ENCODE measurements around the gene GCH1. TPM values are rescaled to one million over a fixed set of nuclear protein-coding genes. Genes with fewer than 3 reads are reported as not detected.

GCH1 gene
- polyA plus RNA-seq, 3 donors, result 55.3 to 68.6 (median 63.3) TPM

- Histone ChIP-seq H3K9ac (ENCODE audit: insufficient read depth, low read length, poor library complexity, severe bottlenecking) (no peak overlapping the region), H4K20me1 (ENCODE audit: insufficient read depth, low read length) (no peaks in the 10 kb centered on the region), H3K36me3 (replicated peaks in 1 of 2; ENCODE audit: control insufficient read depth in 1 of 2, insufficient read depth in 2 of 2, low read length in 2 of 2) (no peaks in the 10 kb centered on the region), H3K9me3 (replicated peaks in 1 of 2; ENCODE audit: control insufficient read depth in 1 of 2, insufficient read depth in 1 of 2, low read length in 2 of 2) (no peaks in the 10 kb centered on the region), H3K4me1 (ENCODE audit: control insufficient read depth in 1 of 2, insufficient read depth in 2 of 2, low read length in 2 of 2) (no peaks in the 10 kb centered on the region), H3K4me2 (replicated peaks; ENCODE audit: extremely low read depth, low read length, poor library complexity, severe bottlenecking) (no peak overlapping the region), H3K4me3 (replicated peaks in 1 of 3; ENCODE audit: low read depth in 2 of 3, low read length in 3 of 3) (no peak overlapping the region), H3K27me3 (ENCODE audit: control insufficient read depth in 2 of 2, insufficient read depth in 2 of 2, low read length in 2 of 2) (no peaks in the 10 kb centered on the region), H3K79me2 (ENCODE audit: insufficient read depth, low read length) (no peaks in the 10 kb centered on the region), H3K27ac (ENCODE audit: low read depth in 1 of 2, low read length in 2 of 2) (no peak overlapping the region), H2AFZ (ENCODE audit: insufficient read depth, low read depth, low read length, poor library complexity, severe bottlenecking) (no peak overlapping the region)
- Mint-ChIP-seq H3K9me3 (no peaks in the 10 kb centered on the region), H3K36me3 (no peaks in the 10 kb centered on the region), H3K4me1 (no peaks in the 10 kb centered on the region), H3K27me3 (ENCODE audit: low read depth in 3 of 3) (peaks cover 0 to 3% (median 2%) of the 10 kb centered on the region in 3 donors), H3K27ac (no peak overlapping the region), H3K4me3 (no peak overlapping the region)
- TF ChIP-seq, protein P1, sequence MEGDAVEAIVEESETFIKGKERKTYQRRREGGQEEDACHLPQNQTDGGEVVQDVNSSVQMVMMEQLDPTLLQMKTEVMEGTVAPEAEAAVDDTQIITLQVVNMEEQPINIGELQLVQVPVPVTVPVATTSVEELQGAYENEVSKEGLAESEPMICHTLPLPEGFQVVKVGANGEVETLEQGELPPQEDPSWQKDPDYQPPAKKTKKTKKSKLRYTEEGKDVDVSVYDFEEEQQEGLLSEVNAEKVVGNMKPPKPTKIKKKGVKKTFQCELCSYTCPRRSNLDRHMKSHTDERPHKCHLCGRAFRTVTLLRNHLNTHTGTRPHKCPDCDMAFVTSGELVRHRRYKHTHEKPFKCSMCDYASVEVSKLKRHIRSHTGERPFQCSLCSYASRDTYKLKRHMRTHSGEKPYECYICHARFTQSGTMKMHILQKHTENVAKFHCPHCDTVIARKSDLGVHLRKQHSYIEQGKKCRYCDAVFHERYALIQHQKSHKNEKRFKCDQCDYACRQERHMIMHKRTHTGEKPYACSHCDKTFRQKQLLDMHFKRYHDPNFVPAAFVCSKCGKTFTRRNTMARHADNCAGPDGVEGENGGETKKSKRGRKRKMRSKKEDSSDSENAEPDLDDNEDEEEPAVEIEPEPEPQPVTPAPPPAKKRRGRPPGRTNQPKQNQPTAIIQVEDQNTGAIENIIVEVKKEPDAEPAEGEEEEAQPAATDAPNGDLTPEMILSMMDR (IDR thresholded peaks at IDR 0.05), result no peak
- DNase-seq, result no peak
- intact Hi-C loops (cut with micrococcal nuclease), result no loop called here
These were observed 16.7 kb upstream of the GCH1 start for GRCh38 chr14:54919330-54919729.

- no peaks in the 10 kb centered on the region for H3K4me1 Mint-ChIP-seq
- no peak overlapping the region for H3K27ac Mint-ChIP-seq
- no peak overlapping the region for H3K4me3 Mint-ChIP-seq
- H4K20me1 ChIP-seq (ENCODE audit: insufficient read depth, low read length), result no peaks in the 10 kb centered on the region
- no peak overlapping the region for H3K4me2 ChIP-seq (replicated peaks; ENCODE audit: extremely low read depth, low read length, poor library complexity, severe bottlenecking)
- H3K4me1 ChIP-seq (ENCODE audit: control insufficient read depth in 1 of 2, insufficient read depth in 2 of 2, low read length in 2 of 2), result no peaks in the 10 kb centered on the region
- H2AFZ ChIP-seq (ENCODE audit: insufficient read depth, low read depth, low read length, poor library complexity, severe bottlenecking), result no peak overlapping the region
- H3K79me2 ChIP-seq (ENCODE audit: insufficient read depth, low read length), result no peaks in the 10 kb centered on the region
- intact Hi-C loops (cut with micrococcal nuclease), result no loop called here
- TF ChIP-seq, protein P1 (IDR thresholded peaks at IDR 0.05), result no peak
- H3K9me3 Mint-ChIP-seq, result no peaks in the 10 kb centered on the region
- H3K27ac ChIP-seq (ENCODE audit: low read depth in 1 of 2, low read length in 2 of 2), result no peak overlapping the region
- H3K9me3 ChIP-seq (replicated peaks in 1 of 2; ENCODE audit: control insufficient read depth in 1 of 2, insufficient read depth in 1 of 2, low read length in 2 of 2), result no peaks in the 10 kb centered on the region
- no peak overlapping the region for H3K9ac ChIP-seq (ENCODE audit: insufficient read depth, low read length, poor library complexity, severe bottlenecking)
- no peak overlapping the region for H3K4me3 ChIP-seq (replicated peaks in 1 of 3; ENCODE audit: low read depth in 2 of 3, low read length in 3 of 3)
- no peaks in the 10 kb centered on the region for H3K27me3 ChIP-seq (ENCODE audit: control insufficient read depth in 2 of 2, insufficient read depth in 2 of 2, low read length in 2 of 2)
- 79% methylated on average over 2 of the region's 5 CpGs for WGBS (ENCODE audit: insufficient coverage)
- H3K36me3 ChIP-seq (replicated peaks in 1 of 2; ENCODE audit: control insufficient read depth in 1 of 2, insufficient read depth in 2 of 2, low read length in 2 of 2), result no peaks in the 10 kb centered on the region
- no peaks in the 10 kb centered on the region for H3K36me3 Mint-ChIP-seq
- no peak for DNase-seq
- peaks cover 0 to 3% (median 2%) of the 10 kb centered on the region in 3 donors for H3K27me3 Mint-ChIP-seq (ENCODE audit: low read depth in 3 of 3)
These were observed 15.8 kb upstream of the GCH1 start for GRCh38 chr14:54918427-54918826.
